ENCODE measurements around the gene COL15A1.

COL15A1 gene

DNA sequence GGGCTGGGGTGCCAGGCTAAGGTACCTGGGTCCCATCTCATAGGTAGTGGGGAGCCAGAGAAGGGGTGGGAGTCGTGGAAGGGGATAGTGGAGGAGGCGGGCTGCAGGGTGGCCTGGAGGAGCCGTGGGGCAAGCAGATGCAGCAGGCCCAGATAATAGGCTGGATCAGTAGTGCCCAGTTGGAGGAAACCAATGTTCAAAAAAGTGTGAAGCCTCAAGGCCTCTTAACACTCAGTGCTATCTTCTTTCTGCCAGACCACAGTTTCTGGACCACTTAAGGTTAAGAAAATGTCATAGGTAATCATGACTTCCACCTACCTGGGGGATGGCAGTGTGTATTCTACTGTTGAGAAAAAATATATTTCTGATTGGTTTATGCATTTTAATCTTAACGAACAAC, 97.9 kb downstream of the COL15A1 start:
- Histone ChIP-seq H3K4me2 (ENCODE audit: low read length) (no peak overlapping the region), H3K36me3 (ENCODE audit: control insufficient read depth, low read length) (no peaks in the 10 kb centered on the region), H3K9me3 (ENCODE audit: control insufficient read depth, insufficient read depth, low read length) (no peaks in the 10 kb centered on the region), H3K27me3 (ENCODE audit: control insufficient read depth, low read length) (no peaks in the 10 kb centered on the region), H4K20me1 (ENCODE audit: control insufficient read depth, insufficient read depth, low read depth, low read length) (no peaks in the 10 kb centered on the region), H3K27ac (ENCODE audit: low read depth, low read length) (no peak overlapping the region), H3F3A (ENCODE audit: control insufficient read depth, insufficient read depth) (no peaks in the 10 kb centered on the region), H3K4me3 (ENCODE audit: low read length) (no peak overlapping the region), H3K79me2 (ENCODE audit: control insufficient read depth, low read length) (no peaks in the 10 kb centered on the region), H3K4me1 (ENCODE audit: control insufficient read depth, low read length) (no peaks in the 10 kb centered on the region), H3K9me2 (replicated peaks; ENCODE audit: control insufficient read depth, low read length) (no peaks in the 10 kb centered on the region)
- TF ChIP-seq, protein P1, sequence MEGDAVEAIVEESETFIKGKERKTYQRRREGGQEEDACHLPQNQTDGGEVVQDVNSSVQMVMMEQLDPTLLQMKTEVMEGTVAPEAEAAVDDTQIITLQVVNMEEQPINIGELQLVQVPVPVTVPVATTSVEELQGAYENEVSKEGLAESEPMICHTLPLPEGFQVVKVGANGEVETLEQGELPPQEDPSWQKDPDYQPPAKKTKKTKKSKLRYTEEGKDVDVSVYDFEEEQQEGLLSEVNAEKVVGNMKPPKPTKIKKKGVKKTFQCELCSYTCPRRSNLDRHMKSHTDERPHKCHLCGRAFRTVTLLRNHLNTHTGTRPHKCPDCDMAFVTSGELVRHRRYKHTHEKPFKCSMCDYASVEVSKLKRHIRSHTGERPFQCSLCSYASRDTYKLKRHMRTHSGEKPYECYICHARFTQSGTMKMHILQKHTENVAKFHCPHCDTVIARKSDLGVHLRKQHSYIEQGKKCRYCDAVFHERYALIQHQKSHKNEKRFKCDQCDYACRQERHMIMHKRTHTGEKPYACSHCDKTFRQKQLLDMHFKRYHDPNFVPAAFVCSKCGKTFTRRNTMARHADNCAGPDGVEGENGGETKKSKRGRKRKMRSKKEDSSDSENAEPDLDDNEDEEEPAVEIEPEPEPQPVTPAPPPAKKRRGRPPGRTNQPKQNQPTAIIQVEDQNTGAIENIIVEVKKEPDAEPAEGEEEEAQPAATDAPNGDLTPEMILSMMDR (IDR thresholded peaks at IDR 0.05; ENCODE audit: low read depth, low read length, poor library complexity, severe bottlenecking): no peak
- TF ChIP-seq EZH2phosphoT487 (IDR thresholded peaks at IDR 0.05; ENCODE audit: borderline replicate concordance, low read length): no peak

DNA sequence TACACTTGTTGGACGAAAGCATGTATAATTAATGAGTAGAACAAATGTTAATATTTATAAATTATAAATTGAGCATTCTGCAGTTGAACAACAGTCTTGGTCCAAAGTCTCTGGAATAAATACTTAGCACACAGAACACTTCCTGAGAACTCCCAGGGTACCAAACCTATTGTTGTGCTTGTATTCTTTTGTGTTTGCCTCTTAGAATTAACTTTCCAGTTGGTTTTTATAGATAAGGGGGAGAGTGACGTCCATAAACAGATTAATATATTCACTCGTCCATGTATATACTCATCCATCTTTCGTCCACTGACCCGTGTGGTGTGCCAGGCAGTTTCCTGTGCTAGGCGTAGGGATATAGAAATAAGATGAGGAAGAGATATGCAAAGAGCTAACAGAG, 98.9 kb downstream of the COL15A1 start:
- H3K27me3 ChIP-seq (ENCODE audit: control insufficient read depth, low read length): no peaks in the 10 kb centered on the region
- H3K36me3 ChIP-seq (ENCODE audit: control insufficient read depth, low read length): no peaks in the 10 kb centered on the region
- no peak overlapping the region for H3K27ac ChIP-seq (ENCODE audit: low read depth, low read length)
- no peaks in the 10 kb centered on the region for H3K79me2 ChIP-seq (ENCODE audit: control insufficient read depth, low read length)
- H3K9me2 ChIP-seq (replicated peaks; ENCODE audit: control insufficient read depth, low read length): no peaks in the 10 kb centered on the region
- no peak overlapping the region for H3K4me2 ChIP-seq (ENCODE audit: low read length)
- H4K20me1 ChIP-seq (ENCODE audit: control insufficient read depth, insufficient read depth, low read depth, low read length): no peaks in the 10 kb centered on the region
- no peaks in the 10 kb centered on the region for H3F3A ChIP-seq (ENCODE audit: control insufficient read depth, insufficient read depth)
- no peaks in the 10 kb centered on the region for H3K9me3 ChIP-seq (ENCODE audit: control insufficient read depth, insufficient read depth, low read length)
- H3K4me3 ChIP-seq (ENCODE audit: low read length): no peak overlapping the region
- no peaks in the 10 kb centered on the region for H3K4me1 ChIP-seq (ENCODE audit: control insufficient read depth, low read length)
- TF ChIP-seq EZH2phosphoT487 (IDR thresholded peaks at IDR 0.05; ENCODE audit: borderline replicate concordance, low read length): no peak
- TF ChIP-seq, protein P1 (IDR thresholded peaks at IDR 0.05; ENCODE audit: low read depth, low read length, poor library complexity, severe bottlenecking): no peak

DNA sequence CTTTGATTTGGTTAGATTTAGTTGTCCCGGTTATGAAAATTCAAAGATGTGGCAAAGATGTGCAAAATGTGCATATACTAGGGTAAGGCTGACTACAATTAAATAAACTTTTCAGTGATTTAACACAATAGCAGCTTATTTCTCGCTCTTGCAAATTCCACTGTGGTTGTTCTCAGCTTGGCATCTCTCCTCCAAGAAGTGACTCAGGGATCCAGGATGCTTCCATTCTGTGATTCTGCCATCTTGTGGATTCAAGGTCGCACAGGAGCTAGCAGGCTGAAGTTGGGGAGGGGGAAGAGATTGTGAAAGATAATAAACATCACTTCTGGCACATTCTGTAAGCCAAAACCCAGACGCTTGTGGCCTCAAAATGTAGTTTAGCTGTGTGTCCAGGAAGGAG, 101.1 kb downstream of the COL15A1 start:
- no peak overlapping the region for H3K4me2 ChIP-seq (ENCODE audit: low read length)
- H3F3A ChIP-seq (ENCODE audit: control insufficient read depth, insufficient read depth): no peaks in the 10 kb centered on the region
- H3K27ac ChIP-seq (ENCODE audit: low read depth, low read length): no peak overlapping the region
- H3K36me3 ChIP-seq (ENCODE audit: control insufficient read depth, low read length): no peaks in the 10 kb centered on the region
- TF ChIP-seq EZH2phosphoT487 (IDR thresholded peaks at IDR 0.05; ENCODE audit: borderline replicate concordance, low read length): no peak
- TF ChIP-seq, protein P1 (IDR thresholded peaks at IDR 0.05; ENCODE audit: low read depth, low read length, poor library complexity, severe bottlenecking): no peak
- H3K9me3 ChIP-seq (ENCODE audit: control insufficient read depth, insufficient read depth, low read length): no peaks in the 10 kb centered on the region
- no peaks in the 10 kb centered on the region for H3K4me1 ChIP-seq (ENCODE audit: control insufficient read depth, low read length)
- H3K27me3 ChIP-seq (ENCODE audit: control insufficient read depth, low read length): no peaks in the 10 kb centered on the region
- no peaks in the 10 kb centered on the region for H3K79me2 ChIP-seq (ENCODE audit: control insufficient read depth, low read length)
- H3K4me3 ChIP-seq (ENCODE audit: low read length): no peak overlapping the region
- H3K9me2 ChIP-seq (replicated peaks; ENCODE audit: control insufficient read depth, low read length): no peaks in the 10 kb centered on the region
- no peaks in the 10 kb centered on the region for H4K20me1 ChIP-seq (ENCODE audit: control insufficient read depth, insufficient read depth, low read depth, low read length)

DNA sequence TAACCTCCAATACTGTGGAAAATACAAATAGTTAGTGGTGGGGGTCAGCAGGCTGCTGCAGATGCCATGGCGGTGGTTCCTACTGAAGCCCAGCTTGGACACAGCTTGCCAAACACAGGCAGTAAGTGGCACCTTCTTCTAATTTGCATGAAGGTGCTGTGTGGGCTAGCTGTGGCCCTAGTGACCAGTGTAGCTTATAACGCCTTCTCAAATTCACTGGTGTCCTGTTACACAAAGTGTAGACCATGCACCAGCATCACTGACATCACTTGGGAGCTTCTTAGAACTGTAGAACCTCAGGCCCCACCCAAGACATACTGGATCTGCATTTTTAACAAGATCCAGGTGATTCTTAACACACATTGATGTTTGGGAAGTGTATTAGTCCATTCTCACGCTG, 102.4 kb downstream of the COL15A1 start:
- Histone ChIP-seq H3K27me3 (ENCODE audit: control insufficient read depth, low read length) (no peaks in the 10 kb centered on the region), H3K4me3 (ENCODE audit: low read length) (no peak overlapping the region), H3K4me1 (ENCODE audit: control insufficient read depth, low read length) (no peaks in the 10 kb centered on the region), H3K9me2 (replicated peaks; ENCODE audit: control insufficient read depth, low read length) (no peaks in the 10 kb centered on the region), H3K27ac (ENCODE audit: low read depth, low read length) (no peak overlapping the region), H3K36me3 (ENCODE audit: control insufficient read depth, low read length) (no peaks in the 10 kb centered on the region), H3K9me3 (ENCODE audit: control insufficient read depth, insufficient read depth, low read length) (no peaks in the 10 kb centered on the region), H3K4me2 (ENCODE audit: low read length) (no peak overlapping the region), H3K79me2 (ENCODE audit: control insufficient read depth, low read length) (no peaks in the 10 kb centered on the region), H4K20me1 (ENCODE audit: control insufficient read depth, insufficient read depth, low read depth, low read length) (no peaks in the 10 kb centered on the region), H3F3A (ENCODE audit: control insufficient read depth, insufficient read depth) (no peaks in the 10 kb centered on the region)
- no peak for TF ChIP-seq EZH2phosphoT487 (IDR thresholded peaks at IDR 0.05; ENCODE audit: borderline replicate concordance, low read length)
- TF ChIP-seq, protein P1 (IDR thresholded peaks at IDR 0.05; ENCODE audit: low read depth, low read length, poor library complexity, severe bottlenecking): no peak
